ENCODE data around the gene IFIT2. TPM values are rescaled to one million over a fixed set of nuclear protein-coding genes. Genes with fewer than 3 reads are reported as not detected.

Gene IFIT2
- total and polyA plus RNA-seq, 4 donors = 4.8 to 5.5 (median 5.2) TPM

DNA sequence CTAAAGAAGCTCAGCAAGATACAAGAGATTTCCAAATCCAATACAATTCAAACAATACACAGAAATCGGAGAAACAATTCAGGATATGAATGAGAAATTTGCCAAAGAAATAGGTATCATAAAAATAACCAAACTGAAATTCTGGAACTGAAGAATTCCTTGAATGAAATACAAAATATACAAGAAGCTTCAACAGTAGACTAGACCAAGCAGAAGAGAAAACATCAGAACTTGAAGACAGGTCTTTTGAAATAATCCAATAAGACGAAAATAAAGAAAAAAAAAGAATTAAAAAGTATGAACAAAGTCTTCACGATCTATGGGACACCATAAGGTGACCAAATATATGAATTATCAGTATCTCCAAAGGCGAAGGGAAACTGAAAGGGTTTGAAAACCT, 2.8 kb upstream of the IFIT2 start:
- H3K27me3 ChIP-seq (ENCODE audit: control insufficient read depth in 4 of 4, insufficient read depth in 4 of 4, low read length in 3 of 4) = no peaks in the 10 kb centered on the region
- TF ChIP-seq HNF4G (IDR thresholded peaks at IDR 0.05) (no peak), SP1 (IDR thresholded peaks at IDR 0.05) (no peak), NR2F2 (IDR thresholded peaks at IDR 0.05) (no peak), GABPA (IDR thresholded peaks at IDR 0.05 in 1 of 2, conservative IDR thresholded peaks at IDR 0.05 in 1 of 2) (no peak), YY1 (IDR thresholded peaks at IDR 0.05) (no peak), RXRA (IDR thresholded peaks at IDR 0.05) (no peak), EGR1 (IDR thresholded peaks at IDR 0.05; ENCODE audit: low read depth in 2 of 2) (no peak), TAF1 (conservative IDR thresholded peaks at IDR 0.05) (no peak), JUND (IDR thresholded peaks at IDR 0.05) (no peak), HNF4A (conservative IDR thresholded peaks at IDR 0.05) (no peak), RAD21 (IDR thresholded peaks at IDR 0.05) (no peak), FOXA1 (IDR thresholded peaks at IDR 0.05) (no peak)
- TF ChIP-seq, protein P1, sequence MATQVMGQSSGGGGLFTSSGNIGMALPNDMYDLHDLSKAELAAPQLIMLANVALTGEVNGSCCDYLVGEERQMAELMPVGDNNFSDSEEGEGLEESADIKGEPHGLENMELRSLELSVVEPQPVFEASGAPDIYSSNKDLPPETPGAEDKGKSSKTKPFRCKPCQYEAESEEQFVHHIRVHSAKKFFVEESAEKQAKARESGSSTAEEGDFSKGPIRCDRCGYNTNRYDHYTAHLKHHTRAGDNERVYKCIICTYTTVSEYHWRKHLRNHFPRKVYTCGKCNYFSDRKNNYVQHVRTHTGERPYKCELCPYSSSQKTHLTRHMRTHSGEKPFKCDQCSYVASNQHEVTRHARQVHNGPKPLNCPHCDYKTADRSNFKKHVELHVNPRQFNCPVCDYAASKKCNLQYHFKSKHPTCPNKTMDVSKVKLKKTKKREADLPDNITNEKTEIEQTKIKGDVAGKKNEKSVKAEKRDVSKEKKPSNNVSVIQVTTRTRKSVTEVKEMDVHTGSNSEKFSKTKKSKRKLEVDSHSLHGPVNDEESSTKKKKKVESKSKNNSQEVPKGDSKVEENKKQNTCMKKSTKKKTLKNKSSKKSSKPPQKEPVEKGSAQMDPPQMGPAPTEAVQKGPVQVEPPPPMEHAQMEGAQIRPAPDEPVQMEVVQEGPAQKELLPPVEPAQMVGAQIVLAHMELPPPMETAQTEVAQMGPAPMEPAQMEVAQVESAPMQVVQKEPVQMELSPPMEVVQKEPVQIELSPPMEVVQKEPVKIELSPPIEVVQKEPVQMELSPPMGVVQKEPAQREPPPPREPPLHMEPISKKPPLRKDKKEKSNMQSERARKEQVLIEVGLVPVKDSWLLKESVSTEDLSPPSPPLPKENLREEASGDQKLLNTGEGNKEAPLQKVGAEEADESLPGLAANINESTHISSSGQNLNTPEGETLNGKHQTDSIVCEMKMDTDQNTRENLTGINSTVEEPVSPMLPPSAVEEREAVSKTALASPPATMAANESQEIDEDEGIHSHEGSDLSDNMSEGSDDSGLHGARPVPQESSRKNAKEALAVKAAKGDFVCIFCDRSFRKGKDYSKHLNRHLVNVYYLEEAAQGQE (IDR thresholded peaks at IDR 0.05) = no peak
- TF ChIP-seq, protein P2, sequence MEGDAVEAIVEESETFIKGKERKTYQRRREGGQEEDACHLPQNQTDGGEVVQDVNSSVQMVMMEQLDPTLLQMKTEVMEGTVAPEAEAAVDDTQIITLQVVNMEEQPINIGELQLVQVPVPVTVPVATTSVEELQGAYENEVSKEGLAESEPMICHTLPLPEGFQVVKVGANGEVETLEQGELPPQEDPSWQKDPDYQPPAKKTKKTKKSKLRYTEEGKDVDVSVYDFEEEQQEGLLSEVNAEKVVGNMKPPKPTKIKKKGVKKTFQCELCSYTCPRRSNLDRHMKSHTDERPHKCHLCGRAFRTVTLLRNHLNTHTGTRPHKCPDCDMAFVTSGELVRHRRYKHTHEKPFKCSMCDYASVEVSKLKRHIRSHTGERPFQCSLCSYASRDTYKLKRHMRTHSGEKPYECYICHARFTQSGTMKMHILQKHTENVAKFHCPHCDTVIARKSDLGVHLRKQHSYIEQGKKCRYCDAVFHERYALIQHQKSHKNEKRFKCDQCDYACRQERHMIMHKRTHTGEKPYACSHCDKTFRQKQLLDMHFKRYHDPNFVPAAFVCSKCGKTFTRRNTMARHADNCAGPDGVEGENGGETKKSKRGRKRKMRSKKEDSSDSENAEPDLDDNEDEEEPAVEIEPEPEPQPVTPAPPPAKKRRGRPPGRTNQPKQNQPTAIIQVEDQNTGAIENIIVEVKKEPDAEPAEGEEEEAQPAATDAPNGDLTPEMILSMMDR (IDR thresholded peaks at IDR 0.05; ENCODE audit: low read depth, low read length, missing input control) = no peak
- TF ChIP-seq, protein P3, sequence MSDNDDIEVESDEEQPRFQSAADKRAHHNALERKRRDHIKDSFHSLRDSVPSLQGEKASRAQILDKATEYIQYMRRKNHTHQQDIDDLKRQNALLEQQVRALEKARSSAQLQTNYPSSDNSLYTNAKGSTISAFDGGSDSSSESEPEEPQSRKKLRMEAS (IDR thresholded peaks at IDR 0.05) = no peak
- H3K36me3 ChIP-seq (ENCODE audit: control insufficient read depth in 4 of 4, insufficient read depth in 3 of 4, low read depth in 1 of 4, low read length in 3 of 4) = no peaks in the 10 kb centered on the region
- DNase-seq (ENCODE audit: low spot score) = no peak
- no peak overlapping the region for H3K4me3 ChIP-seq (ENCODE audit: low read depth in 1 of 3, low read length in 3 of 3)
- 83% methylated on average over 4 of the region's 4 CpGs for WGBS
- H3K9ac ChIP-seq (ENCODE audit: low read depth in 1 of 2, low read length in 2 of 2) = no peak overlapping the region
- H3K4me1 ChIP-seq (ENCODE audit: control insufficient read depth in 4 of 4, insufficient read depth in 4 of 4, low read length in 3 of 4) = peaks cover 4 to 35% (median 28%) of the 10 kb centered on the region in 4 donors
- H3K9me3 ChIP-seq (ENCODE audit: control insufficient read depth in 4 of 4, low read length in 3 of 4) = no peaks in the 10 kb centered on the region
- H3K27ac ChIP-seq (ENCODE audit: low read depth in 1 of 2, low read length in 2 of 2) = no peak overlapping the region

DNA sequence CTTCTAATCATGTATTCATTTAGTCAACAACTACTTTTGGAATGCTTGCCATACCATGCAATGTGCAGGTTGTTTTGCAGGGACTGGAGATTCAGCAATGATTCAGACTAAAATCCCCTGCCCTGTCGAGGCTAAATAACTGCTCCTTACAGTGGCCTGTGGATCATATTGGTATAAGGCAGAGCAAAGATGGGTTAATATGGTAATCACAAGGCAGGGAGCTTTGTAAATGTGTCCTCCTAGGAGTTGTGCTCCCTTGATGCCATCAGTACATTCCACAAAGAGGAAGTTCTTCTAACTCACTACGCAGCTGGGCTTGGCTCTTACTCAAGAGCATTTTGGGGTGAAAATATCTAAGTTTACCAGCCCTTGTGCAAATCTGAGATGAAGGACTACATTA, 614 bp upstream of the IFIT2 start:
- H3K27me3 ChIP-seq (ENCODE audit: control insufficient read depth in 4 of 4, insufficient read depth in 4 of 4, low read length in 3 of 4) = no peaks in the 10 kb centered on the region
- no peak for TF ChIP-seq RAD21 (IDR thresholded peaks at IDR 0.05)
- peak overlapping the region; percentile 69 to 92 for H3K27ac ChIP-seq (ENCODE audit: low read depth in 1 of 2, low read length in 2 of 2)
- no peak for DNase-seq (ENCODE audit: low spot score)
- peaks cover 3 to 5% (median 3%) of the 10 kb centered on the region in 4 donors for H3K36me3 ChIP-seq (ENCODE audit: control insufficient read depth in 4 of 4, insufficient read depth in 3 of 4, low read depth in 1 of 4, low read length in 3 of 4)
- no peaks in the 10 kb centered on the region for H3K9me3 ChIP-seq (ENCODE audit: control insufficient read depth in 4 of 4, low read length in 3 of 4)
- WGBS = 4% methylated on average over 2 of the region's 2 CpGs
- H3K4me3 ChIP-seq (ENCODE audit: low read depth in 1 of 3, low read length in 3 of 3) = peak overlapping the region; percentile 53 to 82 (median 78)
- peak overlapping the region; percentile 58 to 99 for H3K9ac ChIP-seq (ENCODE audit: low read depth in 1 of 2, low read length in 2 of 2)
- H3K4me1 ChIP-seq (ENCODE audit: control insufficient read depth in 4 of 4, insufficient read depth in 4 of 4, low read length in 3 of 4) = peaks cover 2 to 29% (median 26%) of the 10 kb centered on the region in 4 donors

Data from liver (tissue), 9 donors.